Measurements from ENCODE around the gene TRAF5.

Gene TRAF5

GRCh38 chr1:211331011-211331709 is 4.5 kb downstream of the TRAF5 start:
- Histone ChIP-seq H3K36me3 (ENCODE audit: insufficient read depth) (no peaks in the 10 kb centered on the region), H3K4me2 (no peak overlapping the region), H3K27me3 (ENCODE audit: insufficient read depth, low read depth) (no peaks in the 10 kb centered on the region), H3K9ac (no peak overlapping the region), H4K20me1 (ENCODE audit: insufficient read depth) (no peaks in the 10 kb centered on the region), H3K79me2 (ENCODE audit: insufficient read depth, low read depth) (no peaks in the 10 kb centered on the region; the same call in 1 of the 2 replicates), H3K27ac (no peak overlapping the region), H3K4me3 (IDR thresholded peaks at IDR 0.05; ENCODE audit: insufficient read depth, low read depth, low read length) (no peak overlapping the region), H3K4me1 (ENCODE audit: low read depth, poor library complexity, severe bottlenecking) (peaks cover 46% of the 10 kb centered on the region), H2AFZ (ENCODE audit: low read depth) (no peak overlapping the region)
- no peak for TF ChIP-seq CTCF (conservative IDR thresholded peaks at IDR 0.05; ENCODE audit: low read depth, low read length)

GRCh38 chr1:211332036-211332616 is 5.5 kb downstream of the TRAF5 start:
- no peaks in the 10 kb centered on the region for H3K27me3 ChIP-seq (ENCODE audit: insufficient read depth, low read depth)
- H4K20me1 ChIP-seq (ENCODE audit: insufficient read depth): no peaks in the 10 kb centered on the region
- H3K9ac ChIP-seq: no peak overlapping the region
- H3K27ac ChIP-seq: no peak overlapping the region
- H3K4me3 ChIP-seq (IDR thresholded peaks at IDR 0.05; ENCODE audit: insufficient read depth, low read depth, low read length): no peak overlapping the region
- H3K79me2 ChIP-seq (ENCODE audit: insufficient read depth, low read depth): no peaks in the 10 kb centered on the region; the same call in 1 of the 2 replicates
- no peaks in the 10 kb centered on the region for H3K36me3 ChIP-seq (ENCODE audit: insufficient read depth)
- TF ChIP-seq CTCF (conservative IDR thresholded peaks at IDR 0.05; ENCODE audit: low read depth, low read length): no peak
- H2AFZ ChIP-seq (ENCODE audit: low read depth): no peak overlapping the region
- H3K4me2 ChIP-seq: no peak overlapping the region
- peaks cover 53% of the 10 kb centered on the region for H3K4me1 ChIP-seq (ENCODE audit: low read depth, poor library complexity, severe bottlenecking)

GRCh38 chr1:211332830-211333229 is 6.2 kb downstream of the TRAF5 start:
- Histone ChIP-seq H4K20me1 (ENCODE audit: insufficient read depth) (no peaks in the 10 kb centered on the region), H3K79me2 (ENCODE audit: insufficient read depth, low read depth) (no peaks in the 10 kb centered on the region; the same call in 1 of the 2 replicates), H3K4me2 (no peak overlapping the region), H3K27me3 (ENCODE audit: insufficient read depth, low read depth) (no peaks in the 10 kb centered on the region), H3K36me3 (ENCODE audit: insufficient read depth) (no peaks in the 10 kb centered on the region), H3K4me3 (IDR thresholded peaks at IDR 0.05; ENCODE audit: insufficient read depth, low read depth, low read length) (no peak overlapping the region), H3K27ac (no peak overlapping the region), H3K9ac (no peak overlapping the region), H2AFZ (ENCODE audit: low read depth) (no peak overlapping the region), H3K4me1 (ENCODE audit: low read depth, poor library complexity, severe bottlenecking) (peaks cover 52% of the 10 kb centered on the region)
- no peak for TF ChIP-seq CTCF (conservative IDR thresholded peaks at IDR 0.05; ENCODE audit: low read depth, low read length)

GRCh38 chr1:211333906-211334305 is 7.3 kb downstream of the TRAF5 start:
- H3K4me1 ChIP-seq (ENCODE audit: low read depth, poor library complexity, severe bottlenecking): peaks cover 49% of the 10 kb centered on the region
- no peak overlapping the region for H3K27ac ChIP-seq
- no peak overlapping the region for H3K4me2 ChIP-seq
- H2AFZ ChIP-seq (ENCODE audit: low read depth): no peak overlapping the region
- H3K27me3 ChIP-seq (ENCODE audit: insufficient read depth, low read depth): no peaks in the 10 kb centered on the region
- H3K36me3 ChIP-seq (ENCODE audit: insufficient read depth): no peaks in the 10 kb centered on the region
- H3K4me3 ChIP-seq (IDR thresholded peaks at IDR 0.05; ENCODE audit: insufficient read depth, low read depth, low read length): no peak overlapping the region
- H3K9ac ChIP-seq: no peak overlapping the region
- no peak for TF ChIP-seq CTCF (conservative IDR thresholded peaks at IDR 0.05; ENCODE audit: low read depth, low read length)
- no peaks in the 10 kb centered on the region for H4K20me1 ChIP-seq (ENCODE audit: insufficient read depth)
- no peaks in the 10 kb centered on the region; the same call in 1 of the 2 replicates for H3K79me2 ChIP-seq (ENCODE audit: insufficient read depth, low read depth)

All from KMS-11 (cell line).